Iris pigment epithelial cell (primary cell): ENCODE measurements around the gene PPP1R36.
"Not testable (repeated sequence)": the region's sequence is repeated elsewhere in the genome, so short reads cannot be mapped to it uniquely, and the experiment has no call there.

Experiments
- DNase-seq: peaks from one replicate; pipeline ENCODE4 v3.0.0-alpha.2; 2011; ENCODE audit warnings: low read depth

PPP1R36 gene

GRCh38 chr14:64520699-64521098 is 29.1 kb upstream of the PPP1R36 start:
- no peak for DNase-seq

GRCh38 chr14:64522591-64523355 is 27.0 kb upstream of the PPP1R36 start:
- no peak for DNase-seq

GRCh38 chr14:64525354-64525753 is 24.4 kb upstream of the PPP1R36 start:
- DNase-seq = no peak

GRCh38 chr14:64531567-64531966 is 18.2 kb upstream of the PPP1R36 start:
- no peak for DNase-seq

GRCh38 chr14:64536488-64537245 is 13.1 kb upstream of the PPP1R36 start:
- DNase-seq = peak; percentile 80

GRCh38 chr14:64540208-64541202 is 9.3 kb upstream of the PPP1R36 start, which contains the start of gene HSPA2:
TSS of gene HSPA2 (plus strand) at chr14:64540741. CDS start at chr14:64540850, 109 bp downstream.
- DNase-seq = peak; percentile 100

- no peak for DNase-seq
These were observed 8.3 kb upstream of the PPP1R36 start for GRCh38 chr14:64541261-64541971.

GRCh38 chr14:64541972-64542835 is 7.6 kb upstream of the PPP1R36 start:
- no peak for DNase-seq

GRCh38 chr14:64542836-64543201 is 6.9 kb upstream of the PPP1R36 start:
- DNase-seq = no peak

- no peak for DNase-seq
These were observed 5.0 kb upstream of the PPP1R36 start for GRCh38 chr14:64544607-64545312.

- DNase-seq = no peak
These were observed 745 bp upstream of the PPP1R36 start for GRCh38 chr14:64549016-64549415.

GRCh38 chr14:64550621-64551333 is 1.0 kb downstream of the PPP1R36 start:
- DNase-seq = no peak

GRCh38 chr14:64554556-64554955 is 4.8 kb downstream of the PPP1R36 start:
- no peak for DNase-seq

- DNase-seq = peak; percentile 88
These were observed 6.8 kb downstream of the PPP1R36 start for GRCh38 chr14:64556526-64556925.

- DNase-seq = not testable (repeated sequence)
These were observed 8.5 kb downstream of the PPP1R36 start for GRCh38 chr14:64558216-64558615.

GRCh38 chr14:64561631-64562030 is 11.9 kb downstream of the PPP1R36 start:
- DNase-seq = no peak

- no peak for DNase-seq
These were observed 12.7 kb downstream of the PPP1R36 start for GRCh38 chr14:64562436-64562835.

- no peak for DNase-seq
These were observed 13.9 kb downstream of the PPP1R36 start for GRCh38 chr14:64563696-64564095.

- no peak for DNase-seq
These were observed 16.9 kb downstream of the PPP1R36 start for GRCh38 chr14:64566651-64567122.
